Endothelial cell of hepatic sinusoid (primary cell): Measurements from ENCODE around the gene BUD31.
"Not testable (repeated sequence)": the region's sequence is repeated elsewhere in the genome, so short reads cannot be mapped to it uniquely, and the experiment has no call there.

Experiments used
- in situ Hi-C: cut with HindIII; loops from 2 replicates; pipeline ENCODE4 v1.10.0; 2017; ENCODE audit warnings: low sequenced_read_pairs

BUD31 gene

GRCh38 chr7:99428972-99429566 lies 20.3 kb downstream of the BUD31 start:
- in situ Hi-C loops: no loop called here

DNA sequence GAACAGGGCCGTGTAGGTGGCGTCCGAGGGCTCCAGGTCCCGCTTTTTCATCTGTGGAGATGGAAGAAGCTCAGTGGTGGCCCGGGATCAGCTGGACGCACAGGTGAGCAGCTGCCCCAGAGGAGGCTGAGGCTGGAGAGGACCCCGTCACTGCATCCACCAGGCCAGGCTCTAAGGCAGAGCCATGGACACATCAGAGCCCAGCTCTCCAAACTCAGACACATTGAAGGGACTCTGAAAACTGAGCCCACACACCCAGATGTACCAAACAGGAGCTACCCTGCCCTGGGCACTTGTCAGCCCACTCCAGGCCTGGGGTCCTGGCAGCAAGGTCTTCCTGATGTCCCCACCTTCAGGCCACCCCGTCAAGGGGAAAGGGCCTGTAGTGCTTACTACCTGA lies 21.0 kb downstream of the BUD31 start:
- in situ Hi-C loops: no loop called here

DNA sequence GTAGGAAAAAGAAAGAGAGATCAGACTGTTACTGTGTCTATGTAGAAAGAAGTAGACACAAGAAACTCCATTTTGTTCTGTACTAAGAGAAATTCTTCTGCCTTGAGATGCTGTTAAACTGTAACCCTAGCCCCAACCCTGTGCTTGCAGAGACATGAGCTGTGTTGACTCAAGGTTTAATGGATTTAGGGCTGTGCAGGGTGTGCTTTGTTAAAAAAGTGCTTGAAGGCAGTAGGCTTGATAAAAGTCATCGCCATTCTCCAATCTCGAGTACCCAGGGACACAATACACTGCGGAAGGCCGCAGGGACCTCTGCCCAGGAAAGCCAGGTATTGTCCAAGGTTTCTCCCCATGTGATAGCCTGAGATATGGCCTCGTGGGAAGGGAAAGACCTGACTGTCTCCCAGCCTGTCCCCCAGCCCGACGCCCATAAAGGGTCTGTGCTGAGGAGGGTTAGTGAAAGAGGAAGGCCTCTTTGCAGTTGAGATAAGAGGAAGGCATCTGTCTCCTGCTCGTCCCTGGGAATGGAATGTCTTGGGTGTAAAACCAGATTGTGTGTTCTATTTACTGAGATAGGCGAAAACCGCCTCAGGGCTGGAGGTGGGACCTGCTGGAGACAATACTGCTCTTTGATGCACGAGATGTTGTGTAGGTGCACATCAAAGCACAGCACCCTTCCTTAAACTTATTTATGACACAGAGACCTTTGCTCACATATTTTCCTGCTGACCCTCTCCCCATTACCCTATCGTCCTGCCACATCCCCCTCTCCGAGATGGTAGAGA lies 23.2 kb downstream of the BUD31 start:
- in situ Hi-C loops: not testable (repeated sequence)

GRCh38 chr7:99433158-99433557 lies 24.4 kb downstream of the BUD31 start:
- in situ Hi-C loops: no loop called here

DNA sequence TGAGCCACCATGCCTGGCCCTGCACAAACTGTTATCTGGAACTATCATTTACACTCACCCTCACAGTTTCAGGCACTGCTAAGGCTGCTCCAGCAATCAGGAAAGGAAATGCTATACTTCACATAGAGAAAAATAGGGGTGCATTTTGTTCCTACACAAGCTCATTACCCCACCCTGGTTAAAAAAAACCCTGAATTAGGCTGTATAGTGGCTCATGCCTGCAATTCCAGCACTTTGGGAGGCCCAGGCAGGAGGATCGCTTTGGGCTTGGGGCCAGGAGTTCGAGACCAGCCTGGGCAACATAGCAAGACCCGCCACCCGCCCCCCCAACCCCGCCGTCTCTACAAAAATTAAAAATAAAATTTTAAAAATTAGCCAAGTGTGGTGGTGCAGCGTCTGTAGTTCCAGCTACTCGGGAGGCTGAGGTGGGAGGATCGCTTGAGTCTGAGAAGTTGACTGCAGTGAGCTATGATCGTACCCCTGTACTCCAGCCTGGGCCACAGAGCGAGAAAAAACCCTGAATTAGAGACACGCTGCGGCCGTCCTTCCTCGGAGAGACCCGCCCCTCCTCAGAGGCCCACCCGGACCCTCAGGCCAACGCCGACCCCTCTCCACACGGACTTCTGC lies 29.3 kb downstream of the BUD31 start:
- in situ Hi-C loops: no loop called here

GRCh38 chr7:99438573-99439480 lies 30.1 kb downstream of the BUD31 start, which contains the start of the genes CPSF4 and PTCD1:
Gene CPSF4 (plus strand): TSS chr7:99438943. CDS start chr7:99439083, 140 bp downstream.
Gene PTCD1 (minus strand): TSS chr7:99438798. CDS start chr7:99435242, 3,556 bp downstream.
- in situ Hi-C loops: no loop called here

DNA sequence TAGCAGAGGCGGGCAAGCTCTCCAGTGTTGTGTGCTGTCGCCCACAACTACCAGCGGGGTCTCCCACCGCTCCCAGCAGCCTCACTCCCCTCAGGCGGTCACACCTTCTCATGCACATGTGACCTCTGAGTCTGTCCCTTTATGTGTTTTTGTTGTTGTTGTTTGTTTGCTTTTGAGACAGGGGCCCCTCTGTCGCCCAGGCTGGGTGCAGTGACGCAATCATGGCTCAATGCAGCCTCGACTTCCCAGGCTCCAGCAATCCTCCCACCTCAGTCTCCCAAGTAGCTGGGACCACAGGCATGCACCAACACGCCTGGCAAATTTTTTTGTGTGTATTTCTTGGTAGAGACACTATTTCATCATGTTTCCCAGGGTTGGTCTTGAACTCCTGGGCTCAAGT lies 31.4 kb downstream of the BUD31 start:
- in situ Hi-C loops: no loop called here

- in situ Hi-C loops: no loop called here
Measured at GRCh38 chr7:99446096-99446495, 37.3 kb downstream of the BUD31 start.

DNA sequence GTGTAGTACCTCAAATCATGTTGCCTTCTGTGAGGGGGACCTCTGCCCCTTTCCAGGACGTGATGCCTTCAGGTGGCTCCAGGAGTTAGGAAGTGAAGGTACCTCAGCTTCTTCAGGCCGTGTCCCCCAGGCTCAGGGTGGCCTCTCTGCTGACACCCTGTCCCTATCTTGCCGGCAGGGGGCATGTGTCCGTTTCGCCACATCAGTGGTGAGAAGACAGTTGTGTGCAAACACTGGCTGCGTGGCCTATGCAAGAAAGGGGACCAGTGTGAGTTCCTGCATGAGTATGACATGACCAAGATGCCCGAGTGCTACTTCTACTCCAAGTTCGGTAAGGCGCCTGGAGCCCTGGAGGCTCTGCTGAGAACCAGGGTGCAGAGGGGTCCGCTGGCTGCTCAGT lies 39.2 kb downstream of the BUD31 start:
- in situ Hi-C loops: no loop called here

DNA sequence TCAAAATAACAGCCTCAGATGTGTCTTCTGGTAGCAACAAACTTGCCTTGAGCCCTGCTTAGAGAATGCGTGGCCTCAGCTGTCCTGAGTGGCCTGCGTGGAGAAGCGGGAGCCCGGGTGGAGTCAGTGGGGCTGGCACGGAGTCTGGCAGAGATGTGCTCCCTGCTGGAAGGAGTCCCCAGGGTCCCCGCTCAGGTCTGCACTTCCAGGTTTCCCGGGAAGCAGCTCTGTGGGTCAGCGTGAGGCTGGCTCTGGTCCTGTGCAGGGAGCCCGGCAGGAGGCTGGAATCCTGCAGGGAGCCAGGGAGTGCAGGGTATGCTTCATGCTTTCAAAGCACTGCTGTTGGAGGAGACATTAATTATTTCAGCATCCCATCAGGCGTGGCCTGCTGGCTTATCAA lies 40.1 kb downstream of the BUD31 start:
- in situ Hi-C loops: no loop called here

GRCh38 chr7:99449326-99449725 lies 40.6 kb downstream of the BUD31 start:
- in situ Hi-C loops: no loop called here

GRCh38 chr7:99451936-99452335 lies 43.2 kb downstream of the BUD31 start:
- in situ Hi-C loops: no loop called here

GRCh38 chr7:99452541-99452940 lies 43.8 kb downstream of the BUD31 start:
- in situ Hi-C loops: no loop called here

GRCh38 chr7:99453105-99453504 lies 44.3 kb downstream of the BUD31 start:
- in situ Hi-C loops: no loop called here

GRCh38 chr7:99455874-99456273 lies 47.1 kb downstream of the BUD31 start:
- in situ Hi-C loops: no loop called here

DNA sequence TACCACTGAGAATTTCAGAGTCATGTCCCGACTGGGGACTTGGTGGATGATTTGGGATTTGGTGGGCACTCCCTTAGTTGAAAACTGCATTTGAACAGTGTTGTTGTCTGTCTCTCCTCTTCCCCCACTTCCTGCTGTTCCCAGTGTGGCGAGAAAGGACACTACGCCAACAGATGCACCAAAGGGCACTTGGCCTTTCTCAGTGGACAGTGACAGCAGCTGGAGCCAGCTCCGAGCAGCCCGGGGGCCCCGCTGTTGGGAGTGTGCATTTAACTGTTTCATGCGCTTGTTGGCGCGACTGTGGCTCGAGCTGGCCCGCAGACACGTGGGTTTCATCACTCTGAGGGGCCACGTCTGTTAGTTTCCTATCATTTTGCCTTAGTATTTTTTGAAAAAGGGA lies 47.5 kb downstream of the BUD31 start:
- in situ Hi-C loops: no loop called here

- in situ Hi-C loops: no loop called here
Measured at GRCh38 chr7:99457050-99457649, 48.4 kb downstream of the BUD31 start.

GRCh38 chr7:99457650-99458493 lies 49.1 kb downstream of the BUD31 start:
- in situ Hi-C loops: no loop called here

DNA sequence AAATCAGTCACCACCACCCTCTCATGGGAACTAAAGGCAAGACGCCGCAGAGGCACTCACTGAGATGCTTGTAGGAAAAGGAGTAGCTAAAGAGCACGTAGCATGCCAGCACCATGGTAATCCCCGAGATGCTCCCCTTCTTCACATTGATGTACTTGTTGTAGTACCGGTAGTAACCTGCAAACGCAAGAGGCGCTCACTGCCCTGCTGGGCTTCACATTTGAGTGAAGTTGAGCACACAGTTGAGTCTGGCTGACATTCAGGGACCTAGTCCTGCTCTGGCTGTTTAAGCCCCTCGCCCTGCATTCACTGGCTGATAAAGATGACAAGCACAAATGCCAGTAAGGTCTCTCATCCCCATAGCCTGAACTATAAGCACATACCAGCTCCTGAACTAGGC lies 50.3 kb downstream of the BUD31 start:
- in situ Hi-C loops: no loop called here

GRCh38 chr7:99460651-99461050 lies 51.9 kb downstream of the BUD31 start:
- in situ Hi-C loops: loop anchor here (5.0 kb wide), 1 partner anchor 58 kb away; no protein-coding TSS in a partner anchor
